Adipocyte (in vitro differentiated cells): ENCODE data around the gene TMEM200B.
"Not testable (repeated sequence)": the region's sequence is repeated elsewhere in the genome, so short reads cannot be mapped to it uniquely, and the experiment has no call there.

Source experiments
- DNase-seq: peaks from one replicate; pipeline ENCODE4 v3.0.0-alpha.2; 2015; ENCODE audit warnings: low read depth
- H3K27me3 ChIP-seq: replicated peaks from 2 replicates; pipeline ENCODE4 v1.7.0; 2013; ENCODE audit warnings: mild to moderate bottlenecking, low read length, moderate library complexity; ENCODE audit not compliant: control insufficient read depth, insufficient read depth
- H3K36me3 ChIP-seq: 2 replicates; pipeline ENCODE4 v1.7.0; 2013; ENCODE audit warnings: low read length, mild to moderate bottlenecking, moderate library complexity; ENCODE audit not compliant: control insufficient read depth, insufficient read depth, severe bottlenecking
- H3K4me1 ChIP-seq: 2 replicates; pipeline ENCODE4 v1.7.0; 2013; ENCODE audit warnings: mild to moderate bottlenecking, low read length, moderate library complexity; ENCODE audit not compliant: control insufficient read depth, insufficient read depth
- H3K4me3 ChIP-seq: 2 replicates; pipeline ENCODE4 v1.7.0; 2013; ENCODE audit warnings: mild to moderate bottlenecking, low read length, moderate library complexity
- H3K9ac ChIP-seq: 2 replicates; pipeline ENCODE4 v1.7.0; 2013; ENCODE audit warnings: mild to moderate bottlenecking, low read length, moderate library complexity
- H3K9me3 ChIP-seq: 2 replicates; pipeline ENCODE4 v1.7.0; 2013; ENCODE audit warnings: mild to moderate bottlenecking, low read length, moderate library complexity; ENCODE audit not compliant: control insufficient read depth

TMEM200B gene

GRCh38 chr1:29081201-29081600 is 42.5 kb downstream of the TMEM200B start:
- Histone ChIP-seq H3K4me1 (peaks cover 5% of the 10 kb centered on the region), H3K9me3 (no peaks in the 10 kb centered on the region), H3K9ac (no peak overlapping the region), H3K36me3 (no peaks in the 10 kb centered on the region), H3K27me3 (no peaks in the 10 kb centered on the region), H3K4me3 (no peak overlapping the region)
- DNase-seq, result no peak

GRCh38 chr1:29079916-29080629 is 43.6 kb downstream of the TMEM200B start:
- not testable (repeated sequence) for DNase-seq, H3K4me3 ChIP-seq, H3K9ac ChIP-seq, H3K4me1 ChIP-seq, H3K27me3 ChIP-seq, H3K9me3 ChIP-seq, H3K36me3 ChIP-seq

- no peaks in the 10 kb centered on the region for H3K4me1 ChIP-seq
- no peaks in the 10 kb centered on the region for H3K36me3 ChIP-seq
- no peak overlapping the region for H3K4me3 ChIP-seq
- no peak for DNase-seq
- H3K27me3 ChIP-seq, result no peaks in the 10 kb centered on the region
- H3K9ac ChIP-seq, result no peak overlapping the region
- no peaks in the 10 kb centered on the region for H3K9me3 ChIP-seq
These were observed 46.5 kb downstream of the TMEM200B start for GRCh38 chr1:29077155-29077554.
